SK-N-SH (cell line): ENCODE results near the gene VEGFB.

Experiments
- CTCF ChIP-seq: fragments of 200-600 bp; sonication (generic); IDR thresholded peaks from 2 replicates; pipeline ENCODE4 v1.6.1; 2017; ENCODE audit warnings: antibody characterized with exemption, mild to moderate bottlenecking, moderate library complexity
- EP300 ChIP-seq, 2 experiments: IDR thresholded peaks; 2 replicates each; pipeline versions ENCODE4 v1.4.0 to v1.6.1; 2012; ENCODE audit warnings: borderline replicate concordance in 1 of 2, low read depth in 1 of 2, low read length in 1 of 2
- EZH2phosphoT487 ChIP-seq: fragments of 200-600 bp; sonication (generic); IDR thresholded peaks from 2 replicates; pipeline ENCODE4 v1.6.1; 2017; ENCODE audit warnings: low read depth, mixed run types, mild to moderate bottlenecking, antibody characterized with exemption, moderate library complexity, borderline replicate concordance
- GATA2 ChIP-seq: sonication (generic); formaldehyde crosslinking; IDR thresholded peaks from 2 replicates; pipeline ENCODE4 v1.5.0; 2020; ENCODE audit warnings: mild to moderate bottlenecking, missing genetic modification reagents
- RAD21 ChIP-seq: IDR thresholded peaks from 2 replicates; pipeline ENCODE4 v1.6.1; 2012; ENCODE audit warnings: mild to moderate bottlenecking, low read length
- REST ChIP-seq: IDR thresholded peaks from 2 replicates; pipeline ENCODE4 v1.6.1; 2012; ENCODE audit warnings: mild to moderate bottlenecking, low read depth, low read length, moderate library complexity
- RFX5 ChIP-seq: IDR thresholded peaks from 2 replicates; pipeline ENCODE4 v1.6.1; 2012; ENCODE audit warnings: mild to moderate bottlenecking, improper control_type of control experiment, low read length
- TAF1 ChIP-seq: IDR thresholded peaks from 2 replicates; pipeline ENCODE4 v1.6.1; 2012; ENCODE audit warnings: low read depth, mild to moderate bottlenecking, low read length, moderate library complexity, borderline replicate concordance
- USF2 ChIP-seq: fragments of 150-350 bp; IDR thresholded peaks from 2 replicates; pipeline ENCODE4 v1.6.1; 2017; ENCODE audit warnings: antibody characterized with exemption, low read length, low read depth, borderline replicate concordance

- TF ChIP-seq CTCF: no peak
- no peak for TF ChIP-seq RAD21
- no peak for TF ChIP-seq RFX5
- no peak for TF ChIP-seq TAF1
- no peak for TF ChIP-seq GATA2
- TF ChIP-seq REST: no peak
- no peak for TF ChIP-seq EP300 (IDR thresholded peaks at IDR 0.05; ENCODE audit: borderline replicate concordance in 1 of 2, low read depth in 1 of 2, low read length in 1 of 2)
- no peak for TF ChIP-seq EZH2phosphoT487
- no peak for TF ChIP-seq USF2
These were observed 10.6 kb downstream of the VEGFB start for GRCh38 chr11:64244966-64245365.
